NCI-H2196 (cell line): ENCODE data around the gene SDR42E2.

Source experiments
- DNase-seq: peaks from one replicate; lab custom pipeline; 2025; ENCODE audit not compliant: unreplicated experiment; lab: John Stamatoyannopoulos, UW

The SDR42E2 gene

DNA sequence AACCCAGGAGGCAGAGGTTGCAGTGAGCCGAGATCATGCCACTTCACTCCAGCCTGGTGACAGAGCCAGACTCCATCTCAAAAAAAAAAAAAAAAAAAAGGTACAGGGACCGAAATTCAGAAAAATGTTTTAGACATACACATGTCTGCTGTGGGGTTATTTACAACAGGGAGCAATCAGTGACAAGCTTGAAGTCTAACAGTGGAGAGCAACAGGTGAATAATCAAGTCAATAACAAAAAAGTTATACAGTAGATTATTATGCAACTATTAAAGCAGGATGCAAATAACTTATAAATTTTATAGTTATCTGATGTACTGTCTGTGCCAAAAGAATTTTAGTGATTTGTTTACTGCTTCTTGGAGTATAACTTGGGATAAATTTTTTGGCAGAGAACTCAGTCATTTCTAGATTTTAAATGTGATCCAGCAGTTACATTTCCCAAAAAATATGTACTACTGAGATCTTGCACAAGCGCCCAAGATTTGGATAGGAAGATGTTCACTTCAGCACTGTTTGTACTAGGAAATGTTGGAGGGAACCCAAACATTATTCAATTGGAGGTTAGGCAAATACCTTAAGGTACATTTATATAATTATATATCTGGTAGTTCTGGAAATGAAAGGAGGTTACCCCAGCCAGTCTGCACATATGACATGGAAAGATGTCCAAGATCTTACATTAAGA lies 77.9 kb downstream of the SDR42E2 start:
- no peak for DNase-seq
